Fibroblast of lung (primary cell): Measurements from ENCODE around the gene VWA3B. TPM values are rescaled to one million over a fixed set of nuclear protein-coding genes. Genes with fewer than 3 reads are reported as not detected.

Experiments
- DNase-seq, 2 donors: peaks; one replicate each; pipeline versions ENCODE4 v3.0.0 to v3.0.0-alpha.2; 2010; ENCODE audit warnings: low read depth in 2 of 2
- H2AFZ ChIP-seq: 2 replicates; pipeline ENCODE4 v1.5.1; 2012; ENCODE audit warnings: low read length, control low read depth, inconsistent platforms
- H3K27ac ChIP-seq: 2 replicates; pipeline ENCODE4 v1.5.1; 2011; ENCODE audit warnings: low read length, control low read depth; ENCODE audit not compliant: insufficient read depth
- H3K27me3 ChIP-seq: 2 replicates; pipeline ENCODE4 v1.5.1; 2011; ENCODE audit warnings: mild to moderate bottlenecking, low read length; ENCODE audit not compliant: control insufficient read depth, insufficient read depth
- H3K36me3 ChIP-seq: 2 replicates; pipeline ENCODE4 v1.5.1; 2011; ENCODE audit warnings: low read length; ENCODE audit not compliant: control insufficient read depth, insufficient read depth
- H3K4me1 ChIP-seq: 2 replicates; pipeline ENCODE4 v1.5.1; 2011; ENCODE audit warnings: low read length; ENCODE audit not compliant: control insufficient read depth, insufficient read depth; ENCODE audit errors: extremely low read depth
- H3K4me2 ChIP-seq: 2 replicates; pipeline ENCODE4 v1.5.1; 2011; ENCODE audit warnings: low read length, control low read depth; ENCODE audit not compliant: insufficient read depth; ENCODE audit errors: extremely low read depth
- H3K4me3 ChIP-seq, 4 experiments: fragments of 200-600 bp in 1 of 4; sonication (generic) in 1 of 4; replicated peaks in 1 of 4; 2 replicates each; pipeline ENCODE4 v1.5.1; 2011 to 2016; ENCODE audit warnings: low read length in 4 of 4, low read depth in 3 of 4, mild to moderate bottlenecking in 3 of 4, control low read depth in 2 of 4, inconsistent platforms in 1 of 4, mixed read lengths in 1 of 4; ENCODE audit not compliant: insufficient read depth in 1 of 4; ENCODE audit errors: control extremely low read depth in 1 of 4
- H3K79me2 ChIP-seq: 2 replicates; pipeline ENCODE4 v1.5.1; 2012; ENCODE audit warnings: mild to moderate bottlenecking, low read length, inconsistent platforms; ENCODE audit not compliant: control insufficient read depth, insufficient read depth
- H3K9ac ChIP-seq: 2 replicates; pipeline ENCODE4 v1.5.1; 2011; ENCODE audit warnings: mild to moderate bottlenecking, low read length, control low read depth; ENCODE audit not compliant: insufficient read depth
- H3K9me3 ChIP-seq: 2 replicates; pipeline ENCODE4 v1.5.1; 2012; ENCODE audit warnings: low read depth, low read length; ENCODE audit not compliant: control insufficient read depth, insufficient read depth
- H4K20me1 ChIP-seq: 2 replicates; pipeline ENCODE4 v1.5.1; 2011; ENCODE audit warnings: low read length; ENCODE audit not compliant: control insufficient read depth, insufficient read depth; ENCODE audit errors: extremely low read depth
- CTCF ChIP-seq, 2 donors: IDR thresholded peaks in 1 of 2; conservative IDR thresholded peaks in 1 of 2; 1 replicate in 1 of 2; 2 replicates in 1 of 2; pipeline ENCODE4 v1.5.1; 2011 to 2012; ENCODE audit warnings: low read length in 2 of 2, control low read depth in 1 of 2, inconsistent platforms in 1 of 2, low read depth in 1 of 2, mild to moderate bottlenecking in 1 of 2
- EZH2 ChIP-seq: IDR thresholded peaks from 2 replicates; pipeline ENCODE4 v1.5.1; 2012; ENCODE audit warnings: low read length, control low read depth, mild to moderate bottlenecking; ENCODE audit errors: missing control alignments
- polyA plus RNA-seq, 2 donors: library from polyadenylated mRNA; depleted of rRNA in 1 of 2; stranded (reverse) in 1 of 2; unstranded in 1 of 2; fragments of >200 nt; gene quantifications; 2 replicates each; pipeline ENCODE4 v1.2.1, GENCODE V29; 2011 to 2012; ENCODE audit warnings: missing spikeins in 1 of 2
- total RNA-seq: library from RNA; depleted of rRNA; stranded (reverse); fragments of >200 nt; gene quantifications from 2 replicates; pipeline ENCODE4 v1.2.1, GENCODE V29; 2014

VWA3B gene
- total and polyA plus RNA-seq, 2 donors (not counting 1 experiment from before 2014, with no cell fraction given) = 0.17 TPM; not detected in 1

GRCh38 chr2:98155291-98155690 is 68.3 kb downstream of the VWA3B start:
- H3K9ac ChIP-seq = no peak overlapping the region
- no peak overlapping the region for H3K4me3 ChIP-seq
- H3K4me1 ChIP-seq = no peaks in the 10 kb centered on the region
- H2AFZ ChIP-seq = no peak overlapping the region
- peaks cover 3% of the 10 kb centered on the region for H3K27me3 ChIP-seq
- no peaks in the 10 kb centered on the region for H3K36me3 ChIP-seq
- H3K79me2 ChIP-seq = no peaks in the 10 kb centered on the region
- H3K27ac ChIP-seq = no peak overlapping the region
- H3K4me2 ChIP-seq = no peak overlapping the region
- no peak for DNase-seq
- H4K20me1 ChIP-seq = no peaks in the 10 kb centered on the region
- H3K9me3 ChIP-seq = no peaks in the 10 kb centered on the region
- TF ChIP-seq EZH2 = no peak
- no peak for TF ChIP-seq CTCF (conservative IDR thresholded peaks at IDR 0.05 in 1 of 2, IDR thresholded peaks at IDR 0.05 in 1 of 2; ENCODE audit: low read depth in 1 of 2, low read length in 2 of 2)

- TF ChIP-seq EZH2 (no peak), CTCF (conservative IDR thresholded peaks at IDR 0.05 in 1 of 2, IDR thresholded peaks at IDR 0.05 in 1 of 2; ENCODE audit: low read depth in 1 of 2, low read length in 2 of 2) (no peak)
- Histone ChIP-seq H3K9ac (no peak overlapping the region), H3K27ac (no peak overlapping the region), H3K4me1 (no peaks in the 10 kb centered on the region), H3K27me3 (peaks cover 3% of the 10 kb centered on the region), H2AFZ (no peak overlapping the region), H3K9me3 (no peaks in the 10 kb centered on the region), H3K36me3 (no peaks in the 10 kb centered on the region), H3K79me2 (no peaks in the 10 kb centered on the region), H3K4me3 (no peak overlapping the region), H4K20me1 (no peaks in the 10 kb centered on the region), H3K4me2 (no peak overlapping the region)
- no peak for DNase-seq
Observed at GRCh38 chr2:98155716-98156115, 68.7 kb downstream of the VWA3B start.

GRCh38 chr2:98156304-98156703 is 69.3 kb downstream of the VWA3B start:
- H3K27ac ChIP-seq = no peak overlapping the region
- H3K36me3 ChIP-seq = no peaks in the 10 kb centered on the region
- H4K20me1 ChIP-seq = no peaks in the 10 kb centered on the region
- no peaks in the 10 kb centered on the region for H3K79me2 ChIP-seq
- DNase-seq = no peak
- H3K27me3 ChIP-seq = peaks cover 3% of the 10 kb centered on the region
- H3K9ac ChIP-seq = no peak overlapping the region
- H2AFZ ChIP-seq = no peak overlapping the region
- no peaks in the 10 kb centered on the region for H3K9me3 ChIP-seq
- H3K4me2 ChIP-seq = no peak overlapping the region
- TF ChIP-seq EZH2 (no peak), CTCF (conservative IDR thresholded peaks at IDR 0.05 in 1 of 2, IDR thresholded peaks at IDR 0.05 in 1 of 2; ENCODE audit: low read depth in 1 of 2, low read length in 2 of 2) (no peak)
- H3K4me3 ChIP-seq = no peak overlapping the region
- H3K4me1 ChIP-seq = no peaks in the 10 kb centered on the region
